ENCODE results near the gene HIGD2A.

The HIGD2A gene

GRCh38 chr5:176436656-176437055 is 48.1 kb downstream of the HIGD2A start:
- in situ Hi-C loops (cut with MboI; ENCODE audit: low sequenced_read_pairs, unreplicated experiment), result no loop called here
- no peak for DNase-seq (ENCODE audit: low spot score)
- TF ChIP-seq CTCF (IDR thresholded peaks at IDR 0.05; ENCODE audit: borderline replicate concordance, control extremely low read depth, extremely low read depth, insufficient read depth, missing control alignments), result no peak

- DNase-seq (ENCODE audit: low spot score), result no peak
- TF ChIP-seq CTCF (IDR thresholded peaks at IDR 0.05; ENCODE audit: borderline replicate concordance, control extremely low read depth, extremely low read depth, insufficient read depth, missing control alignments), result no peak
- in situ Hi-C loops (cut with MboI; ENCODE audit: low sequenced_read_pairs, unreplicated experiment), result no loop called here
Measured at GRCh38 chr5:176438959-176439757, 50.6 kb downstream of the HIGD2A start.

All from GM13976 (cell line).